ENCODE results near the gene KLC1.

Gene KLC1

GRCh38 chr14:103680491-103681231 is 51.6 kb downstream of the KLC1 start:
- CTCF ChIA-PET, result interaction anchor here (0.7 to 2.5 kb wide), 21 partner anchors 9 to 159 kb away, joined by 3 to 12 read pairs (median 5); no protein-coding TSS in a partner anchor
- Histone ChIP-seq H3K9me3 (ENCODE audit: control extremely low read depth in 1 of 5, control insufficient read depth in 4 of 5, insufficient read depth in 2 of 5, low read depth in 1 of 5, low read length in 4 of 5) (no peaks in the 10 kb centered on the region), H3K27ac (ENCODE audit: insufficient read depth in 1 of 2, low read depth in 1 of 2, low read length in 2 of 2, poor library complexity in 1 of 2, severe bottlenecking in 2 of 2) (no peak overlapping the region), H3K27me3 (replicated peaks in 2 of 5; ENCODE audit: control insufficient read depth in 4 of 5, insufficient read depth in 5 of 5, low read length in 4 of 5) (no peaks in the 10 kb centered on the region), H3K4me1 (ENCODE audit: control extremely low read depth in 1 of 4, control insufficient read depth in 4 of 4, insufficient read depth in 4 of 4, low read length in 3 of 4) (peaks cover 0 to 4% (median 0%) of the 10 kb centered on the region in 4 experiments), H3K36me3 (ENCODE audit: control insufficient read depth in 4 of 4, insufficient read depth in 4 of 4, low read length in 3 of 4) (peaks cover 12 to 76% (median 54%) of the 10 kb centered on the region in 4 experiments), H3K4me3 (ENCODE audit: control insufficient read depth in 1 of 7, extremely low read depth in 1 of 7, insufficient read depth in 4 of 7, low read depth in 2 of 7, low read length in 6 of 7) (no peak overlapping the region)
- POLR2A ChIA-PET, result interaction anchor here (0.7 to 1.1 kb wide), 2 partner anchors 52 to 115 kb away, joined by 3 read pairs; partner anchors contain the start of gene KLC1
- DNase-seq, result no peak
- 90% methylated on average over 16 of the region's 17 CpGs for WGBS (ENCODE audit: insufficient coverage)

- Histone ChIP-seq H3K4me1 (ENCODE audit: control extremely low read depth in 1 of 4, control insufficient read depth in 4 of 4, insufficient read depth in 4 of 4, low read length in 3 of 4) (peaks cover 0 to 4% (median 0%) of the 10 kb centered on the region in 4 experiments), H3K4me3 (ENCODE audit: control insufficient read depth in 1 of 7, extremely low read depth in 1 of 7, insufficient read depth in 4 of 7, low read depth in 2 of 7, low read length in 6 of 7) (no peak overlapping the region), H3K27me3 (replicated peaks in 2 of 5; ENCODE audit: control insufficient read depth in 4 of 5, insufficient read depth in 5 of 5, low read length in 4 of 5) (no peaks in the 10 kb centered on the region), H3K36me3 (ENCODE audit: control insufficient read depth in 4 of 4, insufficient read depth in 4 of 4, low read length in 3 of 4) (peaks cover 12 to 76% (median 53%) of the 10 kb centered on the region in 4 experiments), H3K27ac (ENCODE audit: insufficient read depth in 1 of 2, low read depth in 1 of 2, low read length in 2 of 2, poor library complexity in 1 of 2, severe bottlenecking in 2 of 2) (no peak overlapping the region), H3K9me3 (ENCODE audit: control extremely low read depth in 1 of 5, control insufficient read depth in 4 of 5, insufficient read depth in 2 of 5, low read depth in 1 of 5, low read length in 4 of 5) (no peaks in the 10 kb centered on the region)
- no peak for DNase-seq
- POLR2A ChIA-PET, result interaction anchor here (1.4 kb wide), 1 partner anchor 20 kb away, joined by 5 read pairs; no protein-coding TSS in a partner anchor
- WGBS (ENCODE audit: insufficient coverage), result 91% methylated on average over 15 of the region's 15 CpGs
- CTCF ChIA-PET, result interaction anchor here (1.2 kb wide), 1 partner anchor 119 kb away, joined by 3 read pairs; no protein-coding TSS in a partner anchor
These were observed 54.1 kb downstream of the KLC1 start for GRCh38 chr14:103683139-103683538.

- POLR2A ChIA-PET, result no interaction called here
- CTCF ChIA-PET, result interaction anchor here (0.6 kb wide), 1 partner anchor 11 kb away, joined by 3 read pairs; no protein-coding TSS in a partner anchor
These were observed 55.5 kb downstream of the KLC1 start for GRCh38 chr14:103684471-103684870.

GRCh38 chr14:103684871-103685270 is 55.9 kb downstream of the KLC1 start:
- 98% methylated on average over 15 of the region's 15 CpGs for WGBS (ENCODE audit: insufficient coverage)
- ChIA-PET CTCF (interaction anchor here (0.6 kb wide), 1 partner anchor 12 kb away, joined by 3 read pairs; no protein-coding TSS in a partner anchor), POLR2A (no interaction called here)
- H3K4me1 ChIP-seq (ENCODE audit: control extremely low read depth in 1 of 4, control insufficient read depth in 4 of 4, insufficient read depth in 4 of 4, low read length in 3 of 4), result no peaks in the 10 kb centered on the region
- no peak for DNase-seq
- no peak overlapping the region for H3K4me3 ChIP-seq (ENCODE audit: control insufficient read depth in 1 of 7, extremely low read depth in 1 of 7, insufficient read depth in 4 of 7, low read depth in 2 of 7, low read length in 6 of 7)
- H3K27ac ChIP-seq (ENCODE audit: insufficient read depth in 1 of 2, low read depth in 1 of 2, low read length in 2 of 2, poor library complexity in 1 of 2, severe bottlenecking in 2 of 2), result no peak overlapping the region
- no peaks in the 10 kb centered on the region for H3K9me3 ChIP-seq (ENCODE audit: control extremely low read depth in 1 of 5, control insufficient read depth in 4 of 5, insufficient read depth in 2 of 5, low read depth in 1 of 5, low read length in 4 of 5)
- H3K36me3 ChIP-seq (ENCODE audit: control insufficient read depth in 4 of 4, insufficient read depth in 4 of 4, low read length in 3 of 4), result peaks cover 18 to 73% (median 59%) of the 10 kb centered on the region in 4 experiments
- H3K27me3 ChIP-seq (replicated peaks in 2 of 5; ENCODE audit: control insufficient read depth in 4 of 5, insufficient read depth in 5 of 5, low read length in 4 of 5), result no peaks in the 10 kb centered on the region

More at GRCh38 chr14:103684471-103684870, 55.5 kb downstream of the KLC1 start:
- H3K4me3 ChIP-seq (ENCODE audit: control insufficient read depth in 1 of 7, extremely low read depth in 1 of 7, insufficient read depth in 4 of 7, low read depth in 2 of 7, low read length in 6 of 7), result no peak overlapping the region
- H3K27ac ChIP-seq (ENCODE audit: insufficient read depth in 1 of 2, low read depth in 1 of 2, low read length in 2 of 2, poor library complexity in 1 of 2, severe bottlenecking in 2 of 2), result no peak overlapping the region
- H3K9me3 ChIP-seq (ENCODE audit: control extremely low read depth in 1 of 5, control insufficient read depth in 4 of 5, insufficient read depth in 2 of 5, low read depth in 1 of 5, low read length in 4 of 5), result no peaks in the 10 kb centered on the region
- peaks cover 0 to under 1% (median 0%) of the 10 kb centered on the region in 4 experiments for H3K4me1 ChIP-seq (ENCODE audit: control extremely low read depth in 1 of 4, control insufficient read depth in 4 of 4, insufficient read depth in 4 of 4, low read length in 3 of 4)
- H3K27me3 ChIP-seq (replicated peaks in 2 of 5; ENCODE audit: control insufficient read depth in 4 of 5, insufficient read depth in 5 of 5, low read length in 4 of 5), result no peaks in the 10 kb centered on the region
- WGBS (ENCODE audit: insufficient coverage), result 96% methylated on average over 5 of the region's 6 CpGs
- H3K36me3 ChIP-seq (ENCODE audit: control insufficient read depth in 4 of 4, insufficient read depth in 4 of 4, low read length in 3 of 4), result peaks cover 18 to 77% (median 62%) of the 10 kb centered on the region in 4 experiments
- DNase-seq, result no peak

GRCh38 chr14:103685276-103686211 is 56.5 kb downstream of the KLC1 start:
- Histone ChIP-seq H3K9me3 (ENCODE audit: control extremely low read depth in 1 of 5, control insufficient read depth in 4 of 5, insufficient read depth in 2 of 5, low read depth in 1 of 5, low read length in 4 of 5) (no peaks in the 10 kb centered on the region), H3K27ac (ENCODE audit: insufficient read depth in 1 of 2, low read depth in 1 of 2, low read length in 2 of 2, poor library complexity in 1 of 2, severe bottlenecking in 2 of 2) (no peak overlapping the region), H3K4me1 (ENCODE audit: control extremely low read depth in 1 of 4, control insufficient read depth in 4 of 4, insufficient read depth in 4 of 4, low read length in 3 of 4) (no peaks in the 10 kb centered on the region), H3K27me3 (replicated peaks in 2 of 5; ENCODE audit: control insufficient read depth in 4 of 5, insufficient read depth in 5 of 5, low read length in 4 of 5) (no peaks in the 10 kb centered on the region), H3K36me3 (ENCODE audit: control insufficient read depth in 4 of 4, insufficient read depth in 4 of 4, low read length in 3 of 4) (peaks cover 21 to 72% (median 56%) of the 10 kb centered on the region in 4 experiments), H3K4me3 (ENCODE audit: control insufficient read depth in 1 of 7, extremely low read depth in 1 of 7, insufficient read depth in 4 of 7, low read depth in 2 of 7, low read length in 6 of 7) (no peak overlapping the region)
- WGBS (ENCODE audit: insufficient coverage), result 98% methylated on average over 18 of the region's 23 CpGs
- ChIA-PET CTCF (interaction anchor here (1.5 kb wide), 1 partner anchor 9 kb away, joined by 4 read pairs; no protein-coding TSS in a partner anchor), POLR2A (no interaction called here)
- no peak for DNase-seq

- H3K4me3 ChIP-seq (ENCODE audit: control insufficient read depth in 1 of 7, extremely low read depth in 1 of 7, insufficient read depth in 4 of 7, low read depth in 2 of 7, low read length in 6 of 7), result no peak overlapping the region
- no peak overlapping the region for H3K27ac ChIP-seq (ENCODE audit: insufficient read depth in 1 of 2, low read depth in 1 of 2, low read length in 2 of 2, poor library complexity in 1 of 2, severe bottlenecking in 2 of 2)
- H3K36me3 ChIP-seq (ENCODE audit: control insufficient read depth in 4 of 4, insufficient read depth in 4 of 4, low read length in 3 of 4), result peaks cover 21 to 67% (median 48%) of the 10 kb centered on the region in 4 experiments
- H3K27me3 ChIP-seq (replicated peaks in 2 of 5; ENCODE audit: control insufficient read depth in 4 of 5, insufficient read depth in 5 of 5, low read length in 4 of 5), result no peaks in the 10 kb centered on the region
- DNase-seq, result no peak
- CTCF ChIA-PET, result interaction anchor here (0.8 to 1.5 kb wide), 2 partner anchors 10 to 120 kb away, joined by 3 to 4 read pairs; no protein-coding TSS in a partner anchor
- no peaks in the 10 kb centered on the region for H3K9me3 ChIP-seq (ENCODE audit: control extremely low read depth in 1 of 5, control insufficient read depth in 4 of 5, insufficient read depth in 2 of 5, low read depth in 1 of 5, low read length in 4 of 5)
- POLR2A ChIA-PET, result no interaction called here
- WGBS (ENCODE audit: insufficient coverage), result 99% methylated on average over 18 of the region's 19 CpGs
- no peaks in the 10 kb centered on the region for H3K4me1 ChIP-seq (ENCODE audit: control extremely low read depth in 1 of 4, control insufficient read depth in 4 of 4, insufficient read depth in 4 of 4, low read length in 3 of 4)
These were observed 57.9 kb downstream of the KLC1 start for GRCh38 chr14:103686831-103687485.
